CD4-positive, alpha-beta T cell treated with Interferon alpha-2 for 1 hour (primary cell): Measurements from ENCODE around the gene GNAS.
"Not testable (repeated sequence)": the region's sequence is repeated elsewhere in the genome, so short reads cannot be mapped to it uniquely, and the experiment has no call there.

Source experiments
- DNase-seq, 2 donors: peaks; one replicate each; pipeline ENCODE4 v3.0.0-alpha.2; 2020 to 2022

GNAS gene

DNA sequence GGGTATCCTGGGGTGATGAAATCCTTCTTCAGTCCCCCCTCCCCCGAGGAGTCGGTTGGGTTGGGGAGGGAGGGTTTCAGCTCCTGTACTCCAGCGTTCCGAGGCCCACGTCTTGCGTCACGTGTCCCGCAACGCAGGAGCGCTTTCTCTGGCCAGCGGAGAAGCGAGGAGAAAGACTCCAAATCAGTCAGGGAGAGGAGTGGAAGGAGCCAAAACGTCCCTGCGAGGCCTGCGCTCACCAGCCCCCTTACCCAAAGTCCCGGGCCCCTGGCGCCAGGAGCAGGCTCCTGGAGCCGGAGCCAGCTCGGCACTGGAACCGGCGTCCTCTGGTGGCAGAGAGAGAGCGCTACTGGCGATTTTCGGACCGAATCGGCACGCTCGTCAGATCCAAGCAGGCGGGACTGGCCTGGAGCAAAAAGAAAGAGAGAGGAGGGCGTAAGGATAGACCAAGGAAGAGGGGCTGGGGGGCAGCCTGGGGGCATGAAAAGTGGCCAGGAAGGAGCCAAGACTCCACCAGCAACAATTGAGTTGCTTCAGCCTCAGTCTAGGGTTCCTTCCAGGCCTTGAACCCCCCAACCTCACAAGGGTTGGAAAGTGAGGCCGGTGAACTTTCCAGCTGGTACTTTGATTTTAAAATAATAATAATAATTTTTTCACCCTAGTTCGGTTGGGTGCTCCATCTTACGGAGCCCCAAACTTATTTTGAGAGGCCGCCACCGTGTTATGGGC lies at the start of gene GNAS:
GNAS (plus strand) TSS at position 174 of the 729 bp plus-strand sequence.
- DNase-seq = peak; percentile 25 to 62

DNA sequence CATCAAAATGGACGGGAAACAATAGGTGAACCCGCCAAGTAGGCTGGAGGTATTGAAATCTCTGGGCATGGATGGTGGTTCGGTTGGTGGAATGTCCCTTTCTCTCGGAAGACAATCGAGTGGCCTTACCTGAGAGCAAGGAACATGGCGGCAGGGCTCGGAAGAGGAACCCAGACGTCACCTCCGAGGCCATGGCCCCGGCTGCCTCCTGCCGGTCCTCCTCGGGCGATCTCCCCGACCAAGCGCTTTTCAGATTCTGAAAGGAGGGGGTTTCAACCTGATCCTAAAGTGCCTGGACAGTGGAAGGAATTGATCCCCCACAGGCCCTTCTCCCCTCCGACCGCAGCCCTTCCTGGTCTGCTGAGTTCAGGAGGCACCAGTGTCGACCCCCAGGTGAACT lies 49.0 kb upstream of the GNAS start:
- DNase-seq = no peak

DNA sequence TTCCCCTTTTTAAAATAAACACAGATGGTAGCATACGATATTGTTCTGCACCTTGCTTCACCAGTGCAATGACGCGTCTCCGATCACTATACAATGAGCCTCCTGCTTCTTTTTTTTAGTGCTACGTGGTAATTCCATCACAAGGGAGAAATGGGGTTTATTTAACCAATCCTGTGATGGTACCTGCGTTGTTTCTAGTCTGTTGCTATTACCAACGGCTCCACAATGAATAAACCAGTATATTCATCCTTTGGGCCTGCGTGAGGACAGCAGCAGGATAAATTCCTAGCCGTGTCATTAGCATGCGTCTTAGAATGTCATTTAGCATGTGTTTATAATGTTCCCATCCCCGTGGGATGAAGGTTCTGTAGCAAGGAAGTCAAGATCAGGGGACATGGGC lies 44.7 kb upstream of the GNAS start:
- DNase-seq = no peak

DNA sequence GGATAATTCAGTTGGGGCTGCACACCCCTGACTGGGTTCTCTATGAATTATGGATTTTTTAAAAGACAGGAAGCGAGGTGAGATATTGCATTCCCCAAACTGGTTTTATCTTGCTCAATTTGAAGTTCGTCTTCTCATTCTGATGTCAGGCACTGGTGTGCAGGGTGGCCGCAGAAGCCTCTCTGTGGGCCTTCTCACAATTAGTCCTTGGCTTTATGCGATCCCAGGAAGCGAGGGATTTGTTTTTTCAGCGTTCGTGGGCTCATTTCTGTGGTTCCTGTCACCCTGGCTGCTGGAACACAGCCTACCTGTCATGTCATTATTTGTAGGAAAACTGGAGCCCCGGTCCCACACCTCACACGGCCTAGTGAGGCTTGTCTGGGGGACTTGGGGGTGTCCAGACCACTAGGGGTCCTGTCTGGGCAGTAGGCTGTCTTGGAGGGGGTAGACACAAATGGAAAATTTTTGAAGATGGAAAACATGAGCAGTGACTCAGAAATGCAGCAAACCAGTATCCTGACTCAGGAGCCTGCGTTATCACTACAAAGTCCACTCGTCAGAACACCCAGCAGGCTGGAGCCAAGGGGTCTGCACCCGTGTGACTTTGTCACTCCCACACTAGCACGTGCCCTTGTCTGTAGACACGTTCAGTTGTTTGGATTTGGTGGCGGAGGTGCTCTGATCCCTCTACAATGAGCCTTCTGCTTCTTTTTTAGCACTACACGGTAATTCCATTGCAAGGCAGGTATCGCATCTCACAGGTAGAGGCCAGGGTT lies 44.1 kb upstream of the GNAS start:
- no peak for DNase-seq

DNA sequence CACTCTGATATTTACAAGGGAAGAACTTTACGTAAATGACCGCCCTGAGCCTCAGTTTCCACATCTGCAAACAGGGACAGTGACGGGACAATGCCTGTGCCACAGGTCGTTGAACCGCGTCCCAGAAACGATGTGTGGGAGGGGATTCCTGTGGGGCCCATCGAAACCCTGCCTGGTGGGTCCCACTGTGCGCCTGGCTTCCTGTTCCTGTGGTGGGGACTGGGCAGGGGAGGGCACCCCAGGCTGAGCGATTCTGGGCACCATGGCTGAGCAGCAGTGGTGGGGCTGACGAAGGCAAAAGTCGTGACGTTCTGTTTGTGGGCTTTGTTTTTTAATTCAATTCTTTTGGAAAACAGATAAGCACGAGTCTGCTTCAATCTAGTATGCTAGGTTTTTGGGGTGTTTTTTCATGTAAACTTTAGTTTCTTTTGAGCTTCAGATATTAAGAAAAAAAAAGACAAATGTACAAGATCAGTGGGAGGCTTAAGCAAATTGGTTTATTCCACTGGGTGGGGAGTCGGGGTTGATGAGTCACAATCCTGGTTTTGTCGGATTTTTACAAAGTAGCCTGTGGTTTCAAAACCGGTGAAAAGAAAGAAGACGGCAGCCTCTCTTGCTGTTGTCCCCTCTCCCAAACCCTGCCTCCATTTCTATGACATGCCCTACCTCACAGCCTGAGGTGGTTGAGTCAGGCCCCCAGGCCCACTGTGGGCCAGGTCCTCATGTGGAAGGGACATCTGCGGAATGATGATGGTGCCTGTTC lies 42.2 kb upstream of the GNAS start:
- no peak for DNase-seq

DNA sequence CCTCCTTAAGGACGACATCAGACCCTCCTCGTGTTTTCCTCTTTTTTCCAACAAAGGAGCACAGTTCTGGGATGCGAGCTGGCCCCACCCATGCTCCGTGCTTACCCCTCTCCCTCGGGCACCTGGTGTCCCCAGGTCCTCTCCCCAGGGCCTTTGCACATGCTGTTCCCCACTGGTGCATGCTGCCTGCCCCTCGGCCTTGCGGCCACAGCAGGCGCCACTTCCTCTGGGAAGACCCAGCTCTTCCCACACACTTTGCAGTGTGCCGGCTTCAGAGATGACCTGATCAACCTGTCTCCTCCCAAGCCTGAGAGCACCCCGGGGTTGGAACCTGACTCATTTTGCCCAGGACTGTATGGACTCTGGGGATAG lies 41.7 kb upstream of the GNAS start:
- no peak for DNase-seq

DNA sequence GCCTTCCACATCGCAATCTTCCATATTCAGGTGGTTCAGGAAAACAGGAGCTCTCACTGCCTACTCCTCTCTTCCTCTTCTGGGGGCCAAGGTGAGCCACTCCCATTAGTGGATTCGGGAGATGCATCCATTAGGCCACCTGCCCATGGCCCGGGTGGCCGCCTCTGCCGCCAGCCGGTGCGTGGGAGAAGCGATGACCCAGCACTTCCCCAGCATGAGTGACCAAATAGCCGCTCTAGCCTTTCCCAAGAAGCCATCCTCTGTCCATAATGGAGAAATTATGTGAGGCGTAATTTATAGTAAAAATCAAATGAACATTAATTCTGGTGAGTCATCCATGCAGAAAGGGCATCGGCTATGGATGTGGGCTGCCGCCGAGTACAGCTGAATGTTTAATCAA lies 41.2 kb upstream of the GNAS start:
- no peak for DNase-seq

DNA sequence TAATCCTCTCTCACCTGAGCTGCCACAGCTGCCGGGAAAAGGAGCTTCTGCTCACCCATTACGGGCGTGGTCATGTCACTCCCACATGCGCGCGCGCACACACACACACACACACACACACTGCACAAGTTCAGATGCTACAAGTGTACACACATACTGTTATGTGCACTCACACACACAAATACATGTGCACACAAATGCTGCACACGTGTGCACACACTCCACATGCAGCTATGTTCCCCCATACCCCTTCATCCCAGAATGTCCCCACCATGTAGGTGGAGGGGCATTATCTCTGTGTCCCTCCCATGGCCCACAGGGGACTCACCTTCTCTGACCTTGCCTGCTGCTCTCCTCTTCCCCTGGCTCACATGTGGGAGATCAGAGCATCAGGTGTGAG lies 39.1 kb upstream of the GNAS start:
- DNase-seq = no peak

DNA sequence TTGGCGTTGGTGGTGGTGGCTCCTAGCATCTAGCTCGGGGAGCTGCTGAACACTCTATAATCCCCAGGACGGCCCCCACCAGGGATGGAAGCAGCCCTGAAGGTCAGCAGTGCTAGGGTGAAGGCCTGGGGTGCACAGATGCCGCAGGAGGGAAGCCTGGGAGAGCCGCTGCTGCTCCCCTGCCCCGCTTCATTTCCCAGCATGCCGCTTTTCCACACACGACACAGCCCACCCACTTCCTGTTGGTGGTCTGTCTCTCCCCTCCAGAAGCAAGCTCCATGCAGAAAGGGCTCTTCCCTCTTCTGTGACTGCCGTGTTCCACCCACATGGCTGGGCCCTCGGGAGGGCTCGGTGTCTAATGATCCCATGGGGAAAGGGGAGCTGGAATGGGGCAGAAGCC lies 37.1 kb upstream of the GNAS start:
- no peak for DNase-seq

DNA sequence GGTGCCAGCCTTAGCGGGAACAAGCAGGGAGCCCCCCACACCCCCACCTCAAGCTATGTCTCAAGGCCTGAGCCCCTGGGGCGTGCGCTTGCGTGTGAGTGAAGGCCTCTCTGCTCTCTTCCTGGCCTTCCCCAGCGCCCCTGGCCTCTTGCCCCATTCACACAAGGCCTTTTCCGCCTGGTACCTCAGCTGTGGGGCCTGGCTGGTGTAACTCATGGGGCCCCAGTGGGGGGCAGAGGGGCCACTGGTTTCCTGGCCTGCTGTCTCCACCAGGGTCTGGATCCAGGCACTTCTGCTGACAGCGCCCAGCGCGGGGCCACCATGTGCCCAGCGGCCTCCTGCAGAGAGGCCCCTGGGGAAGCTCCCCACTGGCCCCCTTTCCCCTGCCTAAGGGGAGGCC lies 36.5 kb upstream of the GNAS start:
- no peak for DNase-seq

DNA sequence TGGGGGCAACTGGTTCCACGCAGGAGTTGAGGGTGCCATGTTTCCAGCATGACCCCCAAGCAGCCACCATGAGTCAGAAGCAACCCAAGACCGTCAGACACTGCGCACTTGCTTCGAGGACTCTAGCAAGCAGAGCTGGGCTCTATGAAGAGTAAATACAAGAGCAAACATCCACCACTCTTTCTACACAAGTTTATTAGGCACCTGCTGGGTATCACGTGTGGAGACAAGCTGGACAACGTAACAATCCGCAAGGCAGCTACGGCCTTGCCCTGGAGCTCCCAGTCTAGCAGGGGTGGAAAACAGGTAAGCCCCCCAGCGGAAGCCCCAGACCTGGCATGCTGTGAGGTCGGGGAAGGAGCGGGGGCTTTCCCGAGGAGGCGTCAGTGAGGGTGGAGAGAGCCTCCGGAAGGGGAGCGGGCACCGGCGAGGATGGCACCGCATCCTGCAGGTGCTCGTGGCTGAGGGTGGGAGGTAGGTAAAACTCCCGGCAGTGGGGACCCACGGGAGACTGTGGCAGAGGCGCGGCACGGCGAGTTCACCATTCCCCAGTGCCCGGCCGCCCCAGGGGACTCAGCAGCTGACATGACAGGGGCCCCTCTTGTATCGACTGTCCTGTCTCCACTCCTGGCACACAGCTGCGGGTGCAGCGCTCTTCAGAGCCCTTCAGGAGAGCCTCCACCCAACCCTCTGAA lies 35.4 kb upstream of the GNAS start:
- DNase-seq = no peak

DNA sequence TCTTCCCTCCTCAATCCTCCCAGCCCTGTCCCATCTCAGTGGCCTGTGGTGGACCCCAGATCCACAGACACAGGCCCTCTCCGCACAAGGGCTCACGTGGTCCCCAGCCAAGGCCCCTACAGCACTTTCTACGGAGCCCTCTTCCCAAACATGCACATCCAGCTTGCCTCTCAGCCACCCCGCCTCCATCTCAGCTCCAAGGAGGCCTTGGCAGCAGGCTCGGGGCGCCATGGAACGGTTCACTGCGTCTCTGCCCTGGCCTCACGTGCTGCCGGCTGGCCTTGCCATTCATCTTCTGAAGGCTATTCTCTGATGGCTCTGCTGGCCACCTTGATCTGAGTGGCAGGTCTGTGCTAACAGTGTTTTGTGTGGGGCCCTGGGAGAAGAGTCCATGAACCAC lies 34.8 kb upstream of the GNAS start:
- DNase-seq = no peak

DNA sequence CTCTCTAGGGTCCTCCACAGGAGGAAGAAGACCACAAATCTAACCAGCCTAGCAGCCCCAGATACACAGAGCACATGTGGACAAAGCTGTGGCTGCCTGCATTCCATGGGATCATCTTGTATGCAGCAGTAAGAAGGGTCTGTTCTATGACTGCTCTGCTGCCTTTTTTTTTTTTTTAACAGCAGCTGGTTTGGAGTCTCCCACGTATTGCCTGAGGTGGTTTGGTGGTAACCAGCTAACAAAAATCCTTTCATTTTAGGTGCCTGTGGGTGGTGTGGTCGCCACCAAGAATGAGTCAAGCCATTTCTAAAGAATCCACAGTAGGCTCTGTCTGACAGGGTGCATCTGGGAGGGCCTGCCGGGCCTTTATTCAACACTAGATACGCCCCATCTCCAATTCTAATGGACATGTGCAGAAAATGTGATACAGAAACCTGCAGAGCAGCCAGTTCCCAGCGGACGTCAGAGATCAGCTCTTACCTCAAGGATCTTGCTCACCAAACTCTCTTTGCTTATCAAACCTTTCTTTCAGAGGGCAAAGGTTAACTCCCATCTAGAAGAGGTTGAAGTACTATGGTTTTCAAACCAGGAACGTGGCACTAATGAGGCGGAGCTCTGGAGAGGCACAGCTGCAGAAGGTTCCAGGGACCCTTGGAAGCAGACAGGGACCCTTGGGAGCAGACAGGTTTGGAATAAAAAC lies 33.8 kb upstream of the GNAS start:
- DNase-seq = no peak

DNA sequence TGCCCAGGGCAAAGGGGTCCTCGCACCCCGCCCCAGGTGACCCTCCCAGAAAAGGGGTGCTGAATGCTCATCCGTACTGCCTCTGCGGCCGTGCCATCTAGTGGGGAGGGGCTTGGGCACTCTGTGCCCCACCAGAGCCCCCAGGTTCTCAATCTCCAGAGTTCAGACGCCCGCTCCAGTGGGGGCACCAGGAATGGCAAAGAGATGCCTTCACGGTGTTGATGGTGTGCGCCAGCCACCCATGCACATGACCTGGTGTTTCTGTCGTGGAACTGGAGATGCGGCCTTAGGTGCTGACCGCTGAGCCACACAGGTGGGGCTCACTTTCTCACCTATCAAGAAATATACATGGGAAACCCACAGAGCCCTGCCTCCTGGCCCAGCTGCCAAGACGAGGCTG lies 32.6 kb upstream of the GNAS start:
- DNase-seq = no peak

DNA sequence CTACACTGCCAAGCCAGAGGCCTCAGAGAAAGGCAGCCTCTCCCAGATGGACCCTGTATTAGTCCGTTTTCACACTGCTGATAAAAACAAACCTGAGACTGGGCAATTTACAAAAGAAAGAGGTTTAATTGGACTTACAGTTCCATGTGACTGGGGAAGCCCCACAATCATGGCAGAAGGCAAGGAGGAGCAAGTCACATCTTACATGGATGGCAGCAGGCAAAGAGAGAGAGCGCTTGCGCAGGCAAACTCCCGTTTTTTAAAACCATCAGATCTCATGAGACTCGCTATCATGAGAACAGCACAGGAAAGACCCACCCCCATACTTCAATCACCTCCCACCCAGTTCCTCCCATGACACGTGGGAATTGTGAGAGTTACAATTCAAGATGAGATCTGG lies 32.0 kb upstream of the GNAS start:
- not testable (repeated sequence) for DNase-seq

DNA sequence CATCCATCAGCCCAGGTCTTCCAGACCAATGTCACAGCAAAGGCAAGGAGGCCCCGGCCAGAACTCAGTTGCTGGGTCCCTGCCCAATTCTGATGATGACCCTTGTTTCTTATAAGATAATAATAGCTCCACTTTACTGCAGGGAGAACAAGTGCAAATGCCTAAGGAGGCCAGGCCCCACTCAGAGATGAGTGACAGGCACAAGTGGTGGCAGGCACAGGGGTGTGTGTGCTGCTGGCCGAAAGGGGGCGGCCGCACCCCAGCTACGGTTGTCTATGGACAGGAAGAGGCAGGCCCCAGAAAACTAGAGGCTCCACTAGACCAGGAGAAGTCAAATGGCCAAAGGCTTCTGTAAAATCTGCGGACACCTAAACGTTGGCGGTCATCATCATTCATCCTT lies 30.4 kb upstream of the GNAS start:
- no peak for DNase-seq

DNA sequence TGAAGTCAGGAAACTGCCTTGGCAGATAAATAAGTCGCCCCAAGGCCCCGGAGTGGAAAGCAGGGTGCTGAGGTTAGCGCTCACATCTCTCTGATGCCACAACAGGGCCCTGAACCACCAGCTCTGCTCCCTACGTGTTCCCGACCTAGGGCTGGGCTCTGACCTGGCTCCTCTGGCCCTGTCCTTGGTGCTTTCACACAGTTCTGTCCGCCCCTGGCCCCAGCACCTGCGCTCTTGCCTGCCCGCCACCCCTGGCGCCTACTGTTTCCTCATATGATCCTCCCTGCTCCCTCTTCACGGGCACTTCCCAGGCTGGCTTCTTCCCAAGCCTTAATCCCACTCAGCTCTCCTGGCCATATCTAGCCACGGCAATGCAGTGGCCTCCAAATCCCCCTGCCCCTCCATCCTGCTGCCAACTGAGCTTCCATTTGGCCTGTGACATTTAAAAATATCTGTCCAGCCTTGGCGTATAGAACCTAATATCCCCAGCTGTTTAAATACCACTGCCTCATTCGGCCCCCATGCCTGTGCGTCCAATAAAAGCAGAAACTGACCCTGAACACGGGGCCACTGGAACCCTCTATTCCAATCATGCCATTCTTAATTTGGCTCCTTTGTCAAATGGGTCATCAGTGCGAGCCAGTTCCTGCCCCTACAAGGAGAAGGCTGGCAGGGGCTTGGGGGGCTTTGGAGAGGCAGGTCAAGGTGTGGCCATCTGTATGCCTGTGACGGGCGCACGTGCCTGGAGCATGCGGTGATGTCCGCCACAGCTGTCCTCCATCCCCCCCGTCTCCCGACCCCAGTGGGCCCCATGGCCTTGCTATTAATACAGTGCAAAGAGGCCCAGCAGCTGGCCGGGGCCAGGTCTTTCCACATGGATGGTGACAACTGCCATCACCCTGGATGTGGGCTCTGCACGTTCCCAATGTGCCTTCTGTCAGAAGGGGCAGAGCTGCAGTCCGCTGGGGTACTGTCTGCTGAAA lies 29.5 kb upstream of the GNAS start:
- DNase-seq = no peak

DNA sequence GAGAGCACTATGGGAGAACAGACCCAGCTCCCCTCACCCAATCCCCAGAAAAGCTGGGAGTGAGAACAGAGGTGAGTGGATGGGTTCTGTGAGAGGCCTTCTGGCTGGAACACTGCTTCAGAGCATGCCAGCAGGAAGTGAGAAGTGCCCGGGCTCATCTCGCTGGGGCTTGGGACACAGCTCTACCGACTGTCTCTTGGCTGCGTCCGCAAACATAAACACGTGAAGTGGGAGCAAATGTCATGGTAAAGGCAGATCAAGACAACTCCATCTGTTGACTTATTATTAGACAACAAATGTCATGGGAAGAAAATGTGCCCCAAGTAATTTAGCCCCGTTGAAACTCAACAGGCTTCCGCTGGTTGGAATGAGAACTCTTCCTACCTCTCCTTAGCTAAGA lies 27.7 kb upstream of the GNAS start:
- no peak for DNase-seq

DNA sequence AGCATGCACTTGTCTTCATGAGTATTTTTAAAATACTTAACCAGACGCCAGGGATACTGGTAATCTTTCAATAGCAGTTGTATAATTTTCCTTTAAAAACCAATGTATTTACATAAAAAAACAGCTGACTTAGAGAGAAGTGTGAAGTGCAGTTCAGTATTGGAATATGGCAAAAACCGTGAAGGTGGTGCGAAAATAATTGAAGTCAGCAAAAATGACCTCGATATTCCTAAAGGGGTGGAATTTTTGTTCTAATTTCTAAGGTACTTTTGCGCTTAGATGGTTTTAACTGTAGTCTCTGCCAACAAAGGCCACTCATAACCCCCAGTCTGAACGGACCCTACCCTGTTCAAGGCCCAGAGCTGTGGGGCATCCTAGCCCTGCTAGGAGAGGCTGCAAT lies 27.1 kb upstream of the GNAS start:
- no peak for DNase-seq

DNA sequence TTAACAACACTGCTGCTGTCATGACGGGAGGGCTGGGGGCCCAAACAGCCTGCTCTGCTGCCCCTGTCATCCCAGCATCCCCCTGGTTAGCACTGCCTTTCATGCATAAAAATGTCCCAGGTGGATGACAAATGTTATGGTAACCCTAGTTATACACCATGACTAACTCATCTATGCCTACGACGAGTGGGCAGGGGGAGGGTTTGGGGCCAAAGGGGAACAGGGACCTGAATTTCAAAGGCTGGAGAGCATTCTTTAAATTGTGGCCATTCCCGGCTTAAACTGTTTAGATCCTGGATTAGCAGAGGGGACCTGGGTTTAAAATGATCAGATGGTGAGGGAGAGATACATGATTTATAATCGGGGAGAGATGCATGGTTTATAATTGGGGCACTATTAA lies 26.2 kb upstream of the GNAS start:
- no peak for DNase-seq

DNA sequence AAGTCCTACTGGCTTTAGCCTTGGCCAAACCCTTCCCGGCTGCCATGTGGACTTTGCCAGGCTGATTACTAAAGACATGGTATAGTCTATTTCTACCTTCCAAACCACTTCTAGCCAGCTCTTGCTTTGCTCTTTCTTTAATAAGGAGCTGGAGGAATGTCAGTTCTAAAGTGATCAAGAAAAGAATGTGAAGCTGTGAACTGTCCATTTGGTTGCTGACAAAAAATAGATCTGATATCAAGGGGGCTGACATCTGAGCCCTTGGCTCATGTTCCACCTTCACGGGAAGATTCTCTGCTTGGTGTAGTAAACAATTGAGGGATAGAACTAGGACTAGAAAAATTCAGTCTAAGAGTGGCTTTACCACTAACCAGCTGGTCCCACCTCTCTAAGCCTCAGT lies 24.4 kb upstream of the GNAS start:
- no peak for DNase-seq
